K562 (cell line): Measurements from ENCODE around the gene SCO1. TPM values are rescaled to one million over a fixed set of nuclear protein-coding genes. Genes with fewer than 3 reads are reported as not detected.

Source experiments
- ATF1 ChIP-seq, 2 experiments: fragments of 450-650 bp in 1 of 2; IDR thresholded peaks; 2 replicates each; pipeline ENCODE4 v1.6.1; 2016; ENCODE audit warnings: missing compliant biosample characterization in 1 of 2, missing genetic modification characterization in 1 of 2
- E2F1 ChIP-seq: sonication (generic); formaldehyde crosslinking; IDR thresholded peaks from 2 replicates; pipeline ENCODE4 v1.8.1; 2023; ENCODE audit warnings: mild to moderate bottlenecking, missing genetic modification reagents, moderate library complexity
- HCFC1 ChIP-seq: IDR thresholded peaks from 2 replicates; pipeline ENCODE4 v1.6.1; 2012; ENCODE audit warnings: low read depth, low read length, improper control_type of control experiment
- HMGXB4 ChIP-seq: sonication (generic); formaldehyde crosslinking; IDR thresholded peaks from 2 replicates; pipeline ENCODE4 v1.8.1; 2023; ENCODE audit warnings: mild to moderate bottlenecking, missing genetic modification reagents
- HSF4 ChIP-seq: fragments of 250-450 bp; sonication (Bioruptor Pico); IDR thresholded peaks from 2 replicates; pipeline ENCODE4 v2.1.2; 2022; ENCODE audit warnings: mild to moderate bottlenecking, moderate library complexity, borderline replicate concordance
- KDM2B ChIP-seq: fragments of 250-450 bp; sonication (Bioruptor Pico); IDR thresholded peaks from 2 replicates; pipeline ENCODE4 v1.8.0; 2021; ENCODE audit warnings: mild to moderate bottlenecking, moderate library complexity
- KDM5B ChIP-seq: fragments of 200-600 bp; sonication (generic); IDR thresholded peaks from 2 replicates; pipeline ENCODE4 v1.6.1; 2012; ENCODE audit warnings: low read depth, mild to moderate bottlenecking, moderate library complexity, low read length, control low read depth, inconsistent platforms; ENCODE audit not compliant: insufficient replicate concordance
- NKRF ChIP-seq: fragments of 450-650 bp; IDR thresholded peaks from 2 replicates; pipeline ENCODE4 v1.6.1; 2016; ENCODE audit warnings: borderline replicate concordance
- NRF1 ChIP-seq, 2 experiments: fragments of 450-650 bp; IDR thresholded peaks in 1 of 2; conservative IDR thresholded peaks in 1 of 2; 2 replicates each; pipeline ENCODE4 v1.6.1; 2014; ENCODE audit warnings: mild to moderate bottlenecking in 2 of 2
- PYGO2 ChIP-seq: fragments of 450-650 bp; IDR thresholded peaks from 2 replicates; pipeline ENCODE4 v1.6.1; 2016; ENCODE audit warnings: mild to moderate bottlenecking, missing genetic modification characterization, moderate library complexity, missing compliant biosample characterization
- REST ChIP-seq, 2 experiments: fragments of 450-650 bp; formaldehyde crosslinking in 1 of 2; IDR thresholded peaks; 2 replicates each; pipeline versions ENCODE4 v1.4.0 to v1.6.1; 2014 to 2020; ENCODE audit warnings: mild to moderate bottlenecking in 2 of 2, borderline replicate concordance in 1 of 2, low read depth in 1 of 2
- SMC3 ChIP-seq: conservative IDR thresholded peaks from 2 replicates; pipeline ENCODE4 v1.6.1; 2011; ENCODE audit warnings: low read depth, low read length, improper control_type of control experiment; ENCODE audit not compliant: insufficient read depth
- SNIP1 ChIP-seq: fragments of 450-650 bp; IDR thresholded peaks from 2 replicates; pipeline ENCODE4 v1.7.1; 2017; ENCODE audit warnings: low read depth, mild to moderate bottlenecking
- ZNF551 ChIP-seq: fragments of 250-450 bp; sonication (Bioruptor Pico); IDR thresholded peaks from 2 replicates; pipeline ENCODE4 v1.5.0; 2021; ENCODE audit warnings: mild to moderate bottlenecking, moderate library complexity
- ZNF785 ChIP-seq: fragments of 250-450 bp; sonication (Bioruptor Pico); IDR thresholded peaks from 2 replicates; pipeline ENCODE4 v1.4.0; 2020; ENCODE audit warnings: mild to moderate bottlenecking
- polyA plus RNA-seq, 8 experiments: library from polyadenylated mRNA; depleted of rRNA in 4 of 8; stranded (reverse) in 5 of 8; unstranded in 3 of 8; fragments of >200 nt; fragmentation: Nextera tagmentation in 2 of 8; fragmentation: Illumina TruSeq in 1 of 8; extraction: Ambion mirVana in 2 of 8; extraction: Trizol in 1 of 8; gene quantifications; 2 replicates each; pipeline versions ENCODE4 v1.2.1 to v1.2.3, GENCODE V29; 2011 to 2014; ENCODE audit warnings: inconsistent platforms in 1 of 8, missing spikeins in 1 of 8
- total RNA-seq, 7 experiments: library from RNA; depleted of rRNA in 6 of 7; stranded (reverse); fragments of >200 nt in 6 of 7; fragmentation: Illumina TruSeq in 2 of 7; extraction: Trizol in 2 of 7; gene quantifications; 2 replicates each; pipeline versions ENCODE4 v1.2.1 to v1.2.3, GENCODE V29; 2011 to 2021; ENCODE audit warnings: low replicate concordance in 1 of 7

The SCO1 gene
- total and polyA plus RNA-seq, 9 of the 15 experiments (the other 6 are each of a cell fraction or from before 2014, with no cell fraction given): 7.1 to 40.9 (median 22.1) TPM

- TF ChIP-seq REST (IDR thresholded peaks at IDR 0.05; ENCODE audit: borderline replicate concordance) (peak; percentile 43; the same call in 1 of the 2 replicates), REST (CRISPR knock-in tag; IDR thresholded peaks at IDR 0.05; ENCODE audit: low read depth) (no peak), HSF4 (no peak), KDM5B (no peak), PYGO2 (no peak), HMGXB4 (CRISPR knock-in tag) (no peak), NRF1 (conservative IDR thresholded peaks at IDR 0.05 in 1 of 2, IDR thresholded peaks at IDR 0.05 in 1 of 2) (no peak), E2F1 (CRISPR knock-in tag) (no peak), ATF1 (CRISPR knock-in tag; IDR thresholded peaks at IDR 0.05) (no peak), ATF1 (tag; IDR thresholded peaks at IDR 0.05) (no peak), ZNF551 (no peak), HCFC1 (no peak), SNIP1 (no peak), KDM2B (CRISPR knock-in tag) (no peak), ZNF785 (CRISPR knock-in tag) (no peak), SMC3 (peak; percentile 60), NKRF (no peak)
Measured at GRCh38 chr17:10737168-10737622, 39.9 kb upstream of the SCO1 start (continued).
